GM18870 (cell line): ENCODE measurements around the gene BRF1.
"Not testable (repeated sequence)": the region's sequence is repeated elsewhere in the genome, so short reads cannot be mapped to it uniquely, and the experiment has no call there.

ENCODE experiments used
- ATAC-seq: cut with Tn5 transposase; IDR thresholded peaks from one replicate; pipeline ENCODE4 v1.9.1; 2021; ENCODE audit warnings: moderate library complexity; ENCODE audit not compliant: unreplicated experiment

The BRF1 gene

DNA sequence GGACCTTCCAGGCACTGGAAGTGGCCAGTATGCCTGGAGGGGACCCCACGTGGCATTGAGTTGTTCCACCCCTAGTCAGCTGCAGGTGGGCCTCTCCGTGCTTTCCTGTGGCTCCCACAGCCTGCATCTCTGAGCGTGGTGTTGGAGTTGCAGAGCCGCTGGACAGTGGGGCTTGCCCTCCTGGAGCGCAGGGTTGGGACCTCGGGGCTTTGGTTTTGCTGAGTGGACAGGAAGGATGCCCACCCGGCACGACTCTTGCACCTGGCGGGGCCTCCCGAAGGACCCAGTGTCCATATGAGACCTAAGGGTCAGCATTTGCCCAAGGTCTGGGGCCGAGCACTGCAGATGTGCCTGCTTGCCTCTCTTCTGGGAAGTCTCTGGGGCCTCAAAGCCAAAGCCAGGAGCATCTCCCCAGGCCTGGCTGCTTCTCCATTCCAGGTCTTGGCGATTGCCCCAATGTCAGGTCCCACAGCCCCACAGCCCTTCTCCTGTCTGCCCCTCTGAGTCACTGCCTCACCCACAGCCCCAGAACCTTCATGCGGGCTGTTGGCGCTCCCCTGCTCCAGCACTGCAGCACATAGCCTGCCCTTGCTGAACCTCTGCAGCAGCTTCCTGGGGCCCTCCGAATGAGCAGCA lies 15.3 kb upstream of the BRF1 start:
- no peak for ATAC-seq

DNA sequence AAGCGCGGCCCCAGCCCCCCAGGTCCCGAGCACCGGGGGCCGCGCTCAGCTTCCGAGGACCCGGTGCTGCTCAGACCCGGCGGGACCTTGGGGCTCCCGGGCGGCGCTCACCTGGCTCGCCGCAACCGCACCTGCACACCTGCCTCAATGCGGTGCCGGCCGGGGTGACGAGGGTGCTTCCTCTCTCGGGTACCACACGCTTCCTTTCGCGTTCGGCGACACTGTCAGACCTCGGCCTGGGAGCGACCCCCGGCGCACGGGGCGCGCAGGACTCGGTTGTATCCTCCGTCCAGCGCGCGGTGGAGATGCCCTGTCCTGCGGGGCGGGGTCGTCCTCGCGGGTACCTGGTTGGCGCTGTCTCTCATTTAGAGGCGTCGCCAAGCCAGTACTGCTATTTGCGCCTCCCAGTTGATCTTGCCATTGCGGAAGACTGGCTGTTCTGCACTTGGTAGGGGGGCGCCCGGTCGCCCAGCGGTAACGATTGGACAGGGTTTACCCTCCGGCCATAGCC lies 14.5 kb upstream of the BRF1 start:
- no peak for ATAC-seq

DNA sequence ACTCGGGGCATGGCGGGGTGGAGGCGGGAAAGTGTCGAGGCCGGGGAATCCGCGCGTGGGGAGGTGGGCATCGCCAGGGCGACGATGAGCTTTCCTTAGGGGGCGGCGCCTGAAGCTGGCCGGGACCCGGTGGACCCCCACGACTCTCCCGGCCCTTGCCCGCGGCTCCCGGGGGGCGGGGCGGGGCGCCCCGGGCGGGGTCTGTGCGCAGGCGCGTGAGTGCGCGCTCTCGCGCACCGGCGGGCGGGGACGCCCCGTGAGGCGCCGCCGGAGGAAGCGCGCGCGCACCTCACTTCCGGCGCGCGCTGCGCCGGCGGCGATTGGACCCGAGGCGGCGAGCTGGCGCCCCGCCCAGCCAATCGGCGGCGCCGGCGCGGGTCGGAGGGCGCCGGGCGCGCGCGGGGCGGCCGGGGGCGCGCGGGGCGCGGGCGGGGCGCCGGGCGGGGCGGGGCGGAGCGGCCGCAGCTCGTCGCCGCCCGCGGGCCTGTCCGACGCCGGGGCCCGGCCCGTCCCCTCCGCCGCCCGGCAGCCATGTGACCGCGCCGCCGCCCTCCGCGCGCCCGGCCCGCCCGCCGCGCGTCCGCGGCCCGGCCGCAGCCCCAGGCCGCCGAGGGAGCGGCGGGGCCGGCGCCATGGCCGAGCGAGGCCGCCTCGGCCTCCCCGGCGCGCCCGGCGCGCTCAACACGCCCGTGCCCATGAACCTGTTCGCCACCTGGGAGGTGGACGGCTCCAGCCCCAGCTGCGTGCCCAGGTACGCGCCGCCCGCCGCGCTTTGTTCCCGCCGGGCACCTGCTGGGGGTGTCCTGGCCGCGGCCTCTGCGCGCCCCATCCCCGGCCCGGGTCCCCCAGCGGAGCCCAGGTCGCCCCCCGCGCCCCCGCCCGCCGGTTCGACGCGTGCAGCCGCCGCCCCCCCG lies 13.7 kb upstream of the BRF1 start, which contains the start of gene PACS2:
Gene PACS2, plus strand, starts transcription at position 462 of the 914 bp plus-strand sequence. Its CDS starts 171 bp downstream, at position 633.
- ATAC-seq, result no peak

DNA sequence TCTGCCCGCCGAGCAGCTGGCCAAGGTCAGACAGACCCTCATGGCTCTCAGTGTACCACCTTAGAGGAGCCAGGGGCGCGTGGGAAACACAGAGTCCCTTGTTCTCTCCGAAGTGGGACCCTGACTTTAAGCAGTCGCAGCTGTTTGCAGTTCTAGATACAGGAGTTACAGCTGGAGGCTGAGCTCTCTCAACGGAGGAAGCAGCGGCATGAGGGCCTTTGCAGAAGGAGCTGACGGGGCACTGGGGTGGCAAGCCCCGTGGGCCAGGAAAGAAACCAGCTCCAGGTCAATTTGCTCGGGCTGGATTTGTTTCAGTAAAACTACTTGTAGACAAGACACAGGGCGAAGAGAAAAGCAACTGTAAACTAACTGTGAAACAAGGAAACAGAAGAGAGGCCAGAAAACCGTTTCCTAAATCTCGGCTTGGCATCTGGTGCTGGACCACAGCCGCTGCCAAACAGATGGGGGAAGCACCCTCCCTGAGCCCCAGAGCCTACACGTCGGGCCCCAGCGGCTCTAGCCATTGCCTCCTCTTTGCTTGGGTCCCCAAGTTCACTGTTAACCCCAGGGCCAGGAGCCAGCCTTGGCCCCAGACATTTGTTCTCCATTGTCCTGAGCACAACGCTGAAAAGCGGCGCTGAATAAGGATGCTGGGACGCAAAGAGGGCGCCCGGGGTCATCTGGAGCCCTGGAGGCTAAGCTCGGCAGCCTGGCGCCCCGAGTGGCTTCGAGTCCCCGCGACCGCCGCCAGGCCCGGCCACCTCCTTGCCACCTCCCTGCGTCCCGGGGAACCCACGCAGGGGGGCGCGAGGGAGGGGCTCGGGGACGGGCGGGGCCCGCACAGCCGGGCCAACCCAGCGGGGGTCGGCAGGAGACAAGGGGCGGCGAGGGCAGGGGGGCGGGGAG lies 12.8 kb upstream of the BRF1 start:
- ATAC-seq, result no peak

DNA sequence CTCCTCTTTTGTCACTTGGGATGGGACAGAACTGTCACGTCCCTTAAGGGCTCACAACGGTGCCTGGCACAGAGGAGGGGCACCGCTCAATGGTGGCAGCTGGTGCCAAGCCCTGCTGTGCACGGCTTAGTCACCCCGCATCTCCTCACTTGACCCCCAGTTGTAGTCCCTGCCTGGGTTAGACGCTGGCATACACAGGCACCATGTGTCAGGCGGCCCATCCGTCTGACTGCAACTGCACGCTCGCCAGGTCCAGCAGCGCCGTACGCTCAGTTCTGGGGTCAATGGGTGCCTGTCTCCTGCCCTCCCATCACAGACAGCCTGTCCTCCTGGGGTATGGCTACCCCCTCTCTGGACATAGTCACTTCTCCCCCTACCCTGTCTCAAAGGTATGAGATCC lies 12.2 kb upstream of the BRF1 start:
- ATAC-seq, result no peak

DNA sequence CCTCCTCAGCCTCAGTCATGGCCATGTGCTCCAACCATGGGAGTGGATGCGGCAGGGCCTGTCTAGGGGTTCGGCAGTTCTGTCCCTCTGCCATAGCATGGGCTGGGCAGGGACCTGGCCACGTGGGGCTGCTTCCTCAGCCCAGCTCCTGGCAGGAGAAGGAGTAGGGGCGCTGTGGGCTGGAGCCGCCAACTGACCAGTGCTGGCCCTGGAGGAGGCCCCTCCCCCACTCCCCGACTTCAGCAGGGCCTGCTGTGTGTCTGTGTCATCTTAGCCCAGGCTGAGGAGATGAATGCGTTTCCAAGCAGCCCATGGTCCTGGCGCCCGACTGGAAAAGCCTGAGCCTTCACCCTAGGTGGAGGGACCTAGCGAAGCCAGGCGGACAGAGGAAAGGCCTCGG lies 11.0 kb upstream of the BRF1 start:
- no peak for ATAC-seq

DNA sequence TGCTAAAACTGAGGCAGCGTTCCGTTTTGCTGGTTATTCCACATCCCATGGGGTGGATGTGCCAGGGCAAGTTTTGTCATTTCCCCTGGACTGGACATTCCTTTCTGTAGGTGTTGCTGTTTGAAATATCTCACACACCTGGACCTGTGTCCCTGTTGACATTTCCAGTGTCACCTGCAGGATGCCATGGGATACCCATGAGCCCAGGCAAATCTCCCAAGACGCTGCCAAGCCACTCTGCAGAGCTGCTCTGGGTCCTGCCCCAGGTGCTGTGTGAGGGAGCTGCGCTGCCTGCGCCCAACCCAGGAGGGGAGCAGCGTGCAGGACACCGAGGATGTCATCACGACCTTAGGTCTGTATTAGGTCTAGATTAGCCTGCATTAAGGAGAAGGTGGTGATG lies 8.6 kb upstream of the BRF1 start:
- ATAC-seq, result no peak

DNA sequence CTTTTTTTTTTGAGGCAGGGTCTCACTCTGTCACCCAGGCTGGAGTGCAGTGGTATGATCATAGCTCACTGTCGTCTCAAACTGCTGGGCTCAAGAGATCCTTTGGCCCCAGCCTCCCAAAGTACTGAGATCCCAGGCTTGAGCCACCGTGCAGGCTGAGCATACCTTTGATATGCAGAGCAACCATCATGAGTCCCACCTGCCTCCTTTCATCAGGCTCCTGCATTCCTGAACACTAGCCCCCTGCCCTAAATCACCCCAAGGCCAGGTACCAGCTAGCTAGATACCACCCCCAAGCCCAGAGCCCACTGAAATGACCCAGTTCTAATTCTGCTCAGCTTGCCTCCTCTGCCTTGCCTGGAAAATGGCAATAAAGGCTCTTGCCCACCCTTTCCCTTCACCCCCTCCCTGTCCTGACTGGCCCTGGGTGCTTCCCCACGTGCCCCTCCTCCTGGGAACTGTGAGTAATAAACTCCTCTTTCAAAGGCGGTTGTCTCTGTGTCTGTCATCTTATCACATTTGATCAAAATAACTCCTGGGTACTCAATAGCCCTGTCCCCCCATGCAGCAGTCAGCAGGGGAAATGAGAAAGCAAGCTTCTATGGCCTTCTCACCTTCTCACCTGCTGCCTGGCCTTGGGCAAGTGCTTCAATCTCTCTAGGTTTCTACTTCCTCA lies 6.4 kb upstream of the BRF1 start:
- ATAC-seq, result no peak

DNA sequence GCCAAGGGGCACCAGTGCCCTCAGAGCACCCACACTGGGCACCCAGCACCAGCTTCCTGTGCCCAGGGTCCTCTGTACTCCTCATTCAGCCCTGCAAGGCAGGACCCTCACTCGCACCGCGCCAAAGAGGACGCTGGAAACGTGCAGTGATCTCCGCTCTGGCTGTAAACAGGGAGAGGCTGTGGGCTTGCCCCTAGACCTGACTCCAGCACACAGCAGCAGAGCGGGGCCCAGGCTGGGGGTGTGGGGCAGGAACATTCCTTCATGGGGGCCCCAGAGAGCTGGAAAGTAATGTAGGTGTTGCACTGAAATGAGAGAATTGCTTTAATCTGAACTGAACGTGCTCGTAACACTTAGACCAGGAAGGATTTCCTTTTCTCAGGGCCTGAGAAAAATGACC lies 5.0 kb upstream of the BRF1 start:
- ATAC-seq, result no peak

DNA sequence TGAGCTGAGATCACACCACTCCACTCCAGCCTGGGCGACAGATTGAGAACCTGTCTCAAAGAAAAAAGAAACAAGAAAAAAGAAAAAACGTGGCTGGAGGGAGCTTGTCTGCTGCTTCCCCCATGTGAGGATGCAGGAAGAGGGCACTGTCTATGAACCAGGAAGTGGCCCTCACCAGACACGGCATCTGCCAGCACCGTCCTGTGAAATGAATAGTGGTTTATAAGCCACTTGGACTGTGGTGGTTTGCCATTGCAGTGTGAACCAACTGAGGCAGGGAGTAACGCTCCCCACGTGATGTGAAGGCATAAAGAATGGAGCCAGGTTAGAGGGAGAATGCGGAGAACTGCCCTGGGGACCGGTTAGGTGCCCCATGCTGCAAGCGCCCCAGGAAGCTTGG lies 4.5 kb upstream of the BRF1 start:
- ATAC-seq, result no peak

DNA sequence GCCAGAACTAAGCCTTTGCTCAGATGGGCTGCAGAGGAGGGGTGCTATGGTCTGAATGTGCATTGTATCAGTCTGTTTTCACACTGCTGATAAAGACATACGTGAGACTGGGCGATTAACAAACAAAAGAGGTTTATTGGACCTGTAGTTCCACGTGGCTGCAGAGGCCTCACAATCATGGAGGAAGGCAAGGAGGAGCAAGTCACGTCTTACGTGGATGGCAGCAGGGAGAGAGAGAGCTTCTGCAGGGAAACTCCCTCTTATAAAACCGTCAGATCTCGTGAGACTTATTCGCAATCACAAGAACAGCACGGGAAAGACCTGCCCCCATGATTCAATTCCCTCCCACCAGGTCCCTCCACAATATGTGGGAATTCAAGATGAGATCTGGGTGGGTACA lies 3.8 kb upstream of the BRF1 start:
- no peak for ATAC-seq

DNA sequence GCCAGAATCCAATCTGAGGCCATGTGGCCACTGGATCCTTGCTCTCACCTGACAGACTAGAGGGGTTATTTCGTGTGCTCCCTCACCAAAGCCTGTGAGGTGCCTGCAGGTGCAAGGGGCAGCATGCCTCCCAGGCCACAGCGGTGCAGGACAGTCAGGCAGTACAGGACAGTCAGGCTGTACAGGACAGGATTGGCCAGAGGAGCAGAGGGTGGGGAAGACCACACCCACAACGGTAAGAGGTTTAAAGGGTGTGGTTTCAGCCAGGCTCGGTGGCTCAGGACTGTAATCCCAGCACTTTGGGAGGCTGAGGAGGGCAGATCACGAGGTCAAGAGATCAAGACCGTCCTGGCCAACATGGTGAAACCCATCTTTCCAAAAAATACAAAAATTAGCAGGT lies 3.1 kb upstream of the BRF1 start:
- ATAC-seq, result no peak

DNA sequence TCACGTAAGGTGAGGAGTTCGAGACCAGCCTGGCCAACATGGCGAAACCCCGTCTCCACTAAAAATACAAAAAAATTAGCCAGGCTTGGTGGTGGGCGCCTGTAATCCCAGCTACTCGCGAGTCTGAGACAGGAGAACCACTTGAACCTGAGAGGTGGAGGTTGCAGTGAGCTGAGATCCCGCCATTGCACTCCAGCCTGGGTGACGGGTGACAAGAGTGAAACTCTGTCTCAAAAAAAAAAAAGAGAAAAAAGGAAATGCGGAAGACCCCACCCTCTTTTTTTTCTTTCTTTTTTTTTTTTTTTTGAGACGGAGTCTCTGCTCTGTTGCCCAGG lies 1.1 kb upstream of the BRF1 start:
- ATAC-seq, result not testable (repeated sequence)

DNA sequence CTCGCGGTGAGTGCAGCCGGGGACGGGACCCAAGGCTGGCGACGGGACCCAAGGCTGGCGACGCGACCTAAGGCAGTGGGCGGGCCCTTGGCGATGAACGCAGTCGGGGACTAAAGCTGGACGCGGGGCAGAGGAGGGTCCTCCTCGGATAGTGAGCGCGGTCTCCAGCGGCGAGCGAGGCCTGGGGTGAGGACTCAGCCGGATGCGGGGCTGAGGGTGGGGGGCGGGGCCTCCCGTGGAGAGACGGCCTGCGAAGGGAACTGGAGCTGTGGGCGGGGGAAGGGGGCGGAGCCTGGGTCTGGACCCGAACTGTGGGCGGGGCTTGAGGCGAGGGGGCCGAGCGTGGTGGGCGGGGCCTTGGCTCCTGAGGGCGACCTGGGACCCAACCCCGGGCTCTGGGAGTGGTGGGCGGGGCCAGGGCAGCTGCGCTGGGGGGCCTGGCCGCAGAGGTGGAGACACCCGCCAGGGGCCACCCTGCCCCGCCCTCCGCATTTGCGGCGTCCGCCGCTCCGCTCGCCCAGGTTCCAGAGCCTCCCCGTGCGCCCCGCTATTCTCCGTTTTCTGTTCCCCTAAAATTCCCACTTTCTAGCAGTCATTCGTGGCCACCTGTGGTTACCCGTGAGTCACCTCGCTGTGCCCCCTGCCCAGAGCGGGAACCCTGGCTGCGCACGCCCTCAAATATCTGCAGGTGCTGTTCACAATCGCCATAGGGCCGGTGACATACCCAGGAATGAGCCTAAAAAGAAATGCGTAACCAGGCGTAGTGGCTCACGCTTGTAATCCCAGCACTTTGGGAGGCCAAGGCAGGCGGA lies 508 bp upstream of the BRF1 start:
- ATAC-seq, result peak; percentile 42

DNA sequence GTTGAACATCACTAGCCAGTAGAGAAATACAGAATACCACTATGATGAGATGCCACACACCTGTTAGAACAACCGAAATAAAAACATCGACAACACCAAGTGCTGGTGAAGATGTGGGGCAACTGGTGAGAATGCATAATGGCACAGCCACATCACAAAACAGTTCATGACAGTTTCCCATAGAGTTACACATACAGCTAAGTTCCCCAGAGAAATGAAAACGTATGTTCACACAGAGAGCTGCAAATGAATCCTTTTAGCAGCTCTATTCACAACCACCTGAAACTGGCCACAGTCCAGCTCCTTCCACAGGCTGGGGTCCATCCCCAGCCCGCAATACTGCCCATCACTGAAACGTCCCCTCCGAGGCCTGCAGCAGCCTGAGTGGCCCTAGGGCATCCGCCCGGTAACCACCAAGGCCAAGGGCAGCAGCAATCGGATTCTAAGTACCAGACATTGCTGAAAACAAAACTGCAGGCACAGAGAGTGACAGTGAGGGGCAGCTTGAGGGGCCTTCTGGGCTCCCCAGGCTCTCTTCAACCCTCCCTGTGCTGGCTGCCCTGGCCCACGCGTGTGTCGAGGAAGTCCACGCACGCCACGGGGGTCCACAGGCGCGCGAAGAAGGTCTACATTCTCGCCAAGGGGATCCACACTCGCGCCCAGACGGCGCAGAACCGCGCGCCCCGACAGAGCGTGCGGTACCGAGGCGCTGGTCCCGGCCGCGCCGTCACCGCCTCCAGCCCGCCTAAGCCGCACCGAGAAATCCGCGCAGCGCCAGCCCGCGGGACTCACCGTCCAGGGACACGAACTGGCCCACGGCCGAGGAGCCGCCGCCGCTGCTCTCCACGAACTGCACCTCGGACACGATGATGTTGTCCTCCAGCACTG lies 903 bp downstream of the BRF1 start:
- peak; percentile 9 for ATAC-seq

DNA sequence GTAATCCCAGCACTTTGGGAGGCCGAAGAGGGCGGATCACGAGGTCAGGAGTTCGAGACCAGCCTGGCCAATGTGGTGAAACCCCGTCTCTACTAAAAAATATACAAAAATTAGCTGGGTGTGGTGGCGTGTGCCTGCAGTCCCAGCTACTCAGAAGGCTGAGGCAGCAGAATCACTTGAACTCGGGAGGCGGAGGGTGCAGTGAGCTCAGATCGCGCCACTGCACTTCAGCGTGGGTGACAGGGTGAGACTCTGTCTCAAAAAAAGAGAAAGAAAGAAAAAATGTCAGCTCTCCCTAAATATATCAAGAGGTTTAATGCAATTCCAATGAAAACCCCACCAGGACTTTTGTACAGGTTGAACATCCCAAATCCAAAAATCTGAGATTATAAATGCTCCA lies 3.5 kb downstream of the BRF1 start:
- not testable (repeated sequence) for ATAC-seq

DNA sequence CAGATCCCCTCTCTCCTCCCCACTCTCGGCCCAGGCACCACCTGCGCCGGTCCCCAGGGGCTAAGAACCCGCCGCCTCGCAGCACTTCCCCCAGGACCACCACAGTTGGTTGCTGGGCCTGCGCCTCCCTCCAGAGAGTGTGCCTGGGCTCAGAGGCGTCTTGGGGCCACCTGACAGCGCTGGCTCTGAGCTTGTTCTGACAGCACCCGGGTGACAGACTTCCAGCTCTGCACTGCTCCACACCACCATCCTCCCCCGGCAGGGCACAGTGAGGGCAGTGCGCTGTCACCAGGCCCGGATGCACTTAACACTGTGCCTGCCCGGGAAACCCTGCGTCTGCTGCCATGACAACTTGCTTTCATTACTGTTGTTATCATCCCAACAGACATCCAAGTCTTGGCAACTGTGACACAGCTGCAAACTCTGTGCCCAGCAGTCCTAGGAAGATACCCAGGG lies 6.6 kb downstream of the BRF1 start:
- ATAC-seq, result no peak

DNA sequence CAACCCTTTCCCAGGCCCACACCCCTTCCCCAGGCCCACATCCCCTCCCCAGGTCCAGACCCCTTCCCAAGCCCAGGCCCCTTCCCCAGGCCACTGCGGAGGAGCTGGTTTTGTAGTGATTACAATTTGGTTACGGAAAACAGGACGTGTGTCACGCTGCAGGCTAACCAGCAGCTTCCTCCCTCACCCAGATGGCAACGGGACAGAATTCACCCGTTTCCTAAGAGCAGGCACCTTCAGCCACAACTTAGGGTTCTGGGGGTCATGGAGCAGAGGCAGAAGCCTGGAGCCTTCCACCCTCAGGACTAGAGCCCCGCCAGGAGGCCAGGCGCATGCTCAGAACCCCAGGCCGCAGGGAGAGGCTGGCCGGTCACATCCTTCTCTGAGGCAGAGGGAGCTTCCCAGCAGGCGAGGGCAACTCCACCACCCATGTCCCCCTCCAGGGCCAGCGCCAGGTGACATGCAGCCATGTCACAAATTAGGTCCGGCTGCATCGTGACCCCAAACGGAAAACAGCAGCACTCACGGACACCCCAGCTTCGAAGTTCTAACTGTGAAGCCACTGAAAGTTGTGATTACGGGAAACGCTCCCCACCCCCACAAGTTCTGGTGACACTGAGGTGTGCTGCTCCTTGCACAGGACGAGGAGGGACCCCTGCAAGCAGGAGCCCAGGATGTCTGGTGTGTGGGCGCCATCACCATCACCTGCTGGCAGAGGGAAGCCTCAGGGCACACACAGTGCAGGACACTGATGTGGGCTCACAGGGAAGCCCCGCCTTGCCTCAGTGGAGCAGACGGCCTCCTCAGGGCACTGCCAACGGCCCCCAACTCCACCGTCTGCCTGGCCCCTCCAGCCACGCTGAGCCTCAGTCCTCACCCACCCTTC lies 7.7 kb downstream of the BRF1 start:
- no peak for ATAC-seq
